ENCODE measurements around the gene ATP1A1. TPM values are rescaled to one million over a fixed set of nuclear protein-coding genes. Genes with fewer than 3 reads are reported as not detected.
A peak's percentile ranks its signal among the peaks of the same experiment; 100 is the strongest.

Gene ATP1A1
- total RNA-seq, 1 donor from 2014 or later = 219 TPM

- H3K27ac Mint-ChIP-seq = peak overlapping the region; percentile 15
- no peaks in the 10 kb centered on the region for H3K36me3 Mint-ChIP-seq
- no peak for DNase-seq (ENCODE audit: low spot score in 2 of 2, unreplicated experiment in 2 of 2)
- H3K4me1 Mint-ChIP-seq = peaks cover 18% of the 10 kb centered on the region
- H3K9me3 Mint-ChIP-seq = no peaks in the 10 kb centered on the region
- H3K27me3 Mint-ChIP-seq (ENCODE audit: low read depth) = no peaks in the 10 kb centered on the region
- H3K4me3 Mint-ChIP-seq = no peak overlapping the region
- TF ChIP-seq CTCF (IDR thresholded peaks at IDR 0.05; ENCODE audit: unreplicated experiment) = no peak
Observed at GRCh38 chr1:116359060-116359830, 13.8 kb upstream of the ATP1A1 start.

GRCh38 chr1:116359871-116360270 is 13.2 kb upstream of the ATP1A1 start:
- DNase-seq (ENCODE audit: low spot score in 2 of 2, unreplicated experiment in 2 of 2) = no peak
- no peaks in the 10 kb centered on the region for H3K36me3 Mint-ChIP-seq
- H3K9me3 Mint-ChIP-seq = no peaks in the 10 kb centered on the region
- no peak overlapping the region for H3K4me3 Mint-ChIP-seq
- H3K27me3 Mint-ChIP-seq (ENCODE audit: low read depth) = no peaks in the 10 kb centered on the region
- H3K4me1 Mint-ChIP-seq = peaks cover 22% of the 10 kb centered on the region
- no peak for TF ChIP-seq CTCF (IDR thresholded peaks at IDR 0.05; ENCODE audit: unreplicated experiment)
- no peak overlapping the region for H3K27ac Mint-ChIP-seq

GRCh38 chr1:116360429-116361173 is 12.4 kb upstream of the ATP1A1 start:
- Mint-ChIP-seq H3K27me3 (ENCODE audit: low read depth) (no peaks in the 10 kb centered on the region), H3K4me1 (peaks cover 28% of the 10 kb centered on the region), H3K27ac (no peak overlapping the region), H3K36me3 (no peaks in the 10 kb centered on the region), H3K9me3 (no peaks in the 10 kb centered on the region), H3K4me3 (no peak overlapping the region)
- TF ChIP-seq CTCF (IDR thresholded peaks at IDR 0.05; ENCODE audit: unreplicated experiment) = peak; percentile 31
- DNase-seq (ENCODE audit: low spot score in 2 of 2, unreplicated experiment in 2 of 2) = no peak

- peaks cover 36% of the 10 kb centered on the region for H3K4me1 Mint-ChIP-seq
- DNase-seq (ENCODE audit: low spot score in 2 of 2, unreplicated experiment in 2 of 2) = no peak
- no peaks in the 10 kb centered on the region for H3K36me3 Mint-ChIP-seq
- H3K27me3 Mint-ChIP-seq (ENCODE audit: low read depth) = no peaks in the 10 kb centered on the region
- H3K4me3 Mint-ChIP-seq = no peak overlapping the region
- H3K27ac Mint-ChIP-seq = no peak overlapping the region
- no peaks in the 10 kb centered on the region for H3K9me3 Mint-ChIP-seq
- no peak for TF ChIP-seq CTCF (IDR thresholded peaks at IDR 0.05; ENCODE audit: unreplicated experiment)
Observed at GRCh38 chr1:116361648-116362047, 11.4 kb upstream of the ATP1A1 start.

- no peaks in the 10 kb centered on the region for H3K36me3 Mint-ChIP-seq
- H3K27me3 Mint-ChIP-seq (ENCODE audit: low read depth) = no peaks in the 10 kb centered on the region
- H3K4me1 Mint-ChIP-seq = peaks cover 38% of the 10 kb centered on the region
Observed at GRCh38 chr1:116362050-116362449, 11.0 kb upstream of the ATP1A1 start.

More at GRCh38 chr1:116362050-116362449, 11.0 kb upstream of the ATP1A1 start:
- H3K27ac Mint-ChIP-seq = no peak overlapping the region
- no peak for TF ChIP-seq CTCF (IDR thresholded peaks at IDR 0.05; ENCODE audit: unreplicated experiment)
- no peaks in the 10 kb centered on the region for H3K9me3 Mint-ChIP-seq
- DNase-seq (ENCODE audit: low spot score in 2 of 2, unreplicated experiment in 2 of 2) = no peak
- no peak overlapping the region for H3K4me3 Mint-ChIP-seq

Measured in mesothelial cell of epicardium (in vitro differentiated cells).